Measurements from ENCODE around the gene MAPK14. TPM values are rescaled to one million over a fixed set of nuclear protein-coding genes. Genes with fewer than 3 reads are reported as not detected.

MAPK14 gene
- total and polyA plus RNA-seq, 9 of the 15 experiments (the other 6 are each of a cell fraction or from before 2014, with no cell fraction given), result 8.8 to 62.7 (median 35.5) TPM

DNA sequence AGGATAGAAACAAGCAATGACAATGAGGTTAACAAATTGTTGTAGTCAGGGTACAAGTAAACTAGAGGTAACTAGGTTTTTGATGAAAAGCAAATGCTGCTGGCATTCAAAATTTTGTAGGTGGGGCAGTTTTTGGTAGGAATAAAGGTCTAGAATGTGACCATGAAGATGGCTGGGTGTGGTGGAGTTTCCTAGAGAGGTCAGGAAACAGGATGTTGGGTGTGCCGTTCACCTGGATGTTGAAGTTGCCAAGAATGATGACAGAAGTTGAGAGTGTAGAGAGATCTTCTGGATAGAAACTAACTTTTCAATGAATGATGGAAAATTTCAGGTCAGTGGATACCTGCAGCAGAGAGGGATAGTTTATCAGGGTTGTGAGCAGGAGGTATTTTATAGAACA, 22.7 kb downstream of the MAPK14 start (continued):
- TF ChIP-seq SIN3A (IDR thresholded peaks at IDR 0.05; ENCODE audit: borderline replicate concordance in 2 of 2, control insufficient read depth in 1 of 2, low read depth in 2 of 2, low read length in 2 of 2), result no peak
- TF ChIP-seq TCF7L2 (IDR thresholded peaks at IDR 0.05; ENCODE audit: low read depth, low read length), result no peak
- no peak for TF ChIP-seq ZNF551 (CRISPR knock-in tag; IDR thresholded peaks at IDR 0.05)

GRCh38 chr6:36050947-36051710, 23.5 kb downstream of the MAPK14 start:
- intact Hi-C loops (cut with micrococcal nuclease), result no loop called here
- Histone ChIP-seq H3K4me2 (ENCODE audit: insufficient read depth, low read length) (no peak overlapping the region), H2AFZ (ENCODE audit: low read depth, low read length) (no peak overlapping the region), H3K9me1 (ENCODE audit: control insufficient read depth, insufficient read depth, low read length) (no peaks in the 10 kb centered on the region), H4K20me1 (replicated peaks; ENCODE audit: control insufficient read depth, insufficient read depth, low read length) (peaks cover 14% of the 10 kb centered on the region; the same call in 1 of the 2 replicates), H3K9ac (ENCODE audit: insufficient read depth in 1 of 2, low read depth in 2 of 2, low read length in 2 of 2) (no peak overlapping the region), H3K27me3 (ENCODE audit: control insufficient read depth in 2 of 2, insufficient read depth in 2 of 2, low read length in 2 of 2) (no peaks in the 10 kb centered on the region), H3K36me3 (ENCODE audit: control insufficient read depth, insufficient read depth, low read length) (peaks cover 25% of the 10 kb centered on the region; the same call in 2 of the 3 replicates), H3K4me3 (no peak overlapping the region), H3K9me3 (replicated peaks; ENCODE audit: control insufficient read depth, insufficient read depth, low read depth, low read length) (no peaks in the 10 kb centered on the region), H3K4me1 (replicated peaks in 1 of 2; ENCODE audit: control insufficient read depth in 2 of 2, insufficient read depth in 2 of 2, low read length in 2 of 2) (peaks cover 0 to 9% of the 10 kb centered on the region in 2 experiments; a peak in 1 of 5 replicates), H3K79me2 (ENCODE audit: control insufficient read depth, insufficient read depth, low read length) (peaks cover 46% of the 10 kb centered on the region), H3K27ac (ENCODE audit: extremely low read depth, low read depth, low read length) (no peak overlapping the region)
- CTCF ChIA-PET (ENCODE audit: low intra/inter-chr PET ratio), result no interaction called here
- BruUV-seq (replicated peaks), result no TSS peak
- TF ChIP-seq ATF3 (IDR thresholded peaks at IDR 0.05), result 0 out of 2 replicates have a peak, but pooled peaks have one; percentile 14
- TF ChIP-seq ATF3 (CRISPR knock-in tag; conservative IDR thresholded peaks at IDR 0.05), result no peak
- no peak for TF ChIP-seq CTCF (IDR thresholded peaks at IDR 0.05 in 2 of 3, conservative IDR thresholded peaks at IDR 0.05 in 1 of 3; ENCODE audit: insufficient read depth in 2 of 3, low read depth in 1 of 3, low read length in 3 of 3)
- ATAC-seq, result no peak; the same call in 2 of the 3 replicates
- FAIRE-seq, result no peak
- no peak for DNase-seq (ENCODE audit: extremely low read depth in 1 of 4, low spot score in 3 of 4)
- POLR2A ChIA-PET, result interaction anchor here (1.1 to 1.6 kb wide), 2 partner anchors 13 to 17 kb away, joined by 3 to 5 read pairs; no protein-coding TSS in a partner anchor
- in situ Hi-C loops (cut with MboI), result no loop called here
- 80% methylated on average over 16 of the region's 16 CpGs for WGBS (ENCODE audit: insufficient coverage, low coverage, missing lambda C conversion rate)
